ENCODE data around the gene WASHC4. TPM values are rescaled to one million over a fixed set of nuclear protein-coding genes. Genes with fewer than 3 reads are reported as not detected.

The WASHC4 gene
- 96.8 TPM for total RNA-seq

DNA sequence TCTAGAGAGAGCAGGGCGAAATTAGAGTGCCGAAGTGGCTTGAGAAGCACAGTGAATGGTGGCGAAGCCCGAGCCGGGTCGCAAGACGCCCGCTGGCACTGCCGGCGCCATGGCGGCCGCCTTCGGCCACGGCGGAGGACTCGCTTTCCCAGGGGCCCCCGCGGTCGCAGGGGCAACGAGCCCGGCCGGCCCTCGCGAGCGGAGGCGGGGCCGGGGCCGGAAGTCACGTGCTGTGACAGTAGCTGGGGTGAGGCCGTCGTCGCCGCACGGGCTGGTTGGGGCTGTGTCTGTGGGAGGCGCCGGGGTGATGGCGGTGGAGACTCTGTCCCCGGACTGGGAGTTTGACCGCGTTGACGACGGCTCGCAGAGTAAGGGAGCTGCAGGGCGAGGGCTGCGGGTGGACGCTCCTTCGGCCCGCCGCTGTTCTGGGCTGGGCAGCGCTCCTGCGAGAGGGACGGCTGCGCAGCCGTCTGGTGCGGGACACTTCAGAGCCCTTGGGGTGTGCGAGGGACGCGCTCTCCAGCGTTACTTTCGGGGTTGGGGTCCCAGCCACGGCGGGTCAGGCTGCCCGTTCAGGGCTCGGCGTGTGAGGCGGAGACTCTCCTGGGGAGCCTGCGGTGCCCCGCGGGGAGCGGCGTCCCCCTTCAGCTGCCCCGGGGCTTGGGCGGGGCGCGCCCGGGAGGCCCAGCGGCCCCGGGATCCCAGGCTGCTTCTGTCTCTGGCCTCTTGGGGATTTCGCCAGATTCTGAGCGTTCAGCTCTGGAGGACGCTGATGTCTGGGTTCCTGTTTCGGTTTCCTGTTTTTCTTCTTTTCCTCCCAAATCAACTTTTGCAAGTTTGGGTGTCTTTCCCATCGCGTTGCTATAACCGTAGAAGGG is at the start of gene WASHC4:
Gene WASHC4, plus strand, starts transcription at position 238 of the 878 bp plus-strand sequence. Its CDS starts 70 bp downstream, at position 308.
- DNase-seq: peak; percentile 97

DNA sequence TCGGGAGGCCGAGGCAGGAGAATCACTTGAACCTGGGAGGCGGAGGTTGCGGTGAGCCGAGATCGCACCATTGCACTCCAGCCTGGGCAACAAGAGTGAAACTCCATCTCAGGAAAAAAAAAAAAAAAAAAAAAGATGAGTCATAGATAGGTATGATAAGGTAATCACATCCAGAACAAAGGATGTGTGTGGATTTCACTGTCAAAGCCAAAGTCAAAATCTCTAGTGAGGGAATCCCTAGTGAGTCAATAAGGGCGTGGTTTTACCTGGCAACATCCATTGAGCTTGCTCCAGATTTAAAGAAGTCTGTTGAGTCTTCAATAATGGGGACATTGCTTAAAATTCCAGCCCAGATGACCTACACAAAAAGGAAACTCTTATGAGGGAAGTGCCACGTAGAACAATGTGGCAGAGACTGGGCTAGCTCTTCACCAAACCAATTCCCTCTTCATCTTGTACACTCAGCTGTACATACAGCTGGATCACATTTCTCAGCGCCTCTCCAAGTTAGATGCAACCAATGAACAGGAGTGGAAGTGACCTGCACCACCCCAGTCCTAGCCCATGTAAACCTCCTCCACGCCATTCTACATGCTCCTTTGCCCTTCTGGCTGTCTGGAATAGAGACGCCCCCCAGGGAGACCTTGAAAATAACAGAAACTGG is 46.7 kb upstream of the WASHC4 start:
- DNase-seq: no peak

GRCh38 chr12:105064564-105065178 is 42.9 kb upstream of the WASHC4 start:
- no peak for DNase-seq

GRCh38 chr12:105067511-105068031 is 40.0 kb upstream of the WASHC4 start:
- DNase-seq: peak; percentile 47

DNA sequence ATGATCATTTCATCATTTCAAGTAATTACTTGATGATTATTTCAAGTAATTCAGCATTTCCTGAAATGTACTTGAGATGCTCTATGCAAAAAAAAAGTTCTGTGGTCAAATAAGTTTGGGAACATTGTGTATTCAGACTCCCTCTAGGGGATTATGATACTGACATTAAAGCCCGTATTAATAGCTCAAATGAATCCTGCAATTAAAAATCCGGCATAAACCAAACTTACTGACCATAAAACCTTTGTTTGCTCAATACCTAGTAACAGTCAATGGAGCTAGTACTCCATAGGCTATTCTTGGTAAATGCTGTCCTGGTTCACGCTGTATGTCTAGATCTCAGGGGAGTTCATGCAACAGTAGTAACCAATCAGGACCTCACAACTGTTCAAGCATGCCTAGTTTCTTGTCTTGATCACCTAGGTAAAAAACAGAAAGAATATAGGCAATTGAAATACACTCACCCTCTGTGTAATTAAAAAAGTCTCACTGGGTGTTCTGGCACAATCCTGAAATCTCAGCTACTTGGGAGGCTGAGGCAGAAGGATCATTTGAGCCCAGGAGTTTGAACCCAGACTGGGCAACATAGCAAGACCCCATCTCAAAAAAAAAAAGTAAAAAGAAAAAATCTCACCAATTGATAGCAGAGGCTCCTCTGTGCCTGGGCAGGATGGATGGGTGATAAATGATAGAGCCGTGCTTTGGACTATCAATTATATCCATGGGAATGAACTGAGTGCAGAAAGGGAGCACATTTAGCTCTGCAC is 37.4 kb upstream of the WASHC4 start:
- DNase-seq: no peak

DNA sequence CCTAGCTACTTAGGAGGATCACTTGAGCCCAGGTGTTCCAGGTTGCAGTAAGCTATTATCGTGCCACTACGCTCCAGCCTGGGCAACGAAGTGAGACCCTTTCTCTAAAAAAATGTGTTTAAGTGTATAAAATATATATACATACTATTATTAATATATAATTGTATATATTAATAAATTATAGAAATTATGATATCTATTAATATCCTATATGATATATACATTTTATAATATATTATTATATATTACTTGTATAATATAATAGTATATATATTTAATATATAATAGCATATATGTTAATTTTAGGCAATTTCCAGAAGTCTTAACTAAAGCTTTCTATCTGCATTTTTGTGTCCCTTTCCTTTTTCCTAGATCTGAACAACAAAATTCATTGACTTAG is 35.5 kb upstream of the WASHC4 start:
- DNase-seq: no peak

DNA sequence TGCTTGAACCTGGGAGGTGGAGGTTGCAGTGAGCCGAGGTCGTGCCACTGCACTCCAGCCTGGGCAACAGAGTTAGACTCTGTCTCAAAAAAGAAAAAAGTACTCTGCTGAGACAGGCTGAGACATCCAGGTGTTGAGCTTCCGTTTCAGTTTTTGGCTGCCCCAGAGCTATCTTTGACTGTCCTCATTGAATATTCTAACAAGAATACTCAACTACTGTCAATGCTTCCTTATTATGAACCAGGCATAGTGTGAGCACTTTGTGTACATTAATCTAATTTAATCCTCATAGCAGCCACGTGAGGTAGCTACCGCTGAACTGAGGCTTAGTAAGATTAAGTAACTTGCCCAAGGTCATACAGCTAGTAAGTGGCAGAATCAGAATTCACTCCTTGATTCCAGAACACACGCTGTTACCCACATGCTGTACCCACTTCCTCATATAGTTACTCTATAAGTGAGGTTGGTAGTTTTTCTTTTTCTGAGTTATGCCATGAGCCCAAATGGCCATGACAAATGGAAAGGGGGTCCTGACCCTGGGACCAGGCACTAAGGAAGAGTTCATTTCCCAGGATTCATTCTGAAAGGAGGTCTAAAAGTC is 34.5 kb upstream of the WASHC4 start:
- no peak for DNase-seq

GRCh38 chr12:105076098-105076497 is 31.4 kb upstream of the WASHC4 start:
- no peak for DNase-seq

GRCh38 chr12:105076913-105077312 is 30.6 kb upstream of the WASHC4 start:
- DNase-seq: no peak

DNA sequence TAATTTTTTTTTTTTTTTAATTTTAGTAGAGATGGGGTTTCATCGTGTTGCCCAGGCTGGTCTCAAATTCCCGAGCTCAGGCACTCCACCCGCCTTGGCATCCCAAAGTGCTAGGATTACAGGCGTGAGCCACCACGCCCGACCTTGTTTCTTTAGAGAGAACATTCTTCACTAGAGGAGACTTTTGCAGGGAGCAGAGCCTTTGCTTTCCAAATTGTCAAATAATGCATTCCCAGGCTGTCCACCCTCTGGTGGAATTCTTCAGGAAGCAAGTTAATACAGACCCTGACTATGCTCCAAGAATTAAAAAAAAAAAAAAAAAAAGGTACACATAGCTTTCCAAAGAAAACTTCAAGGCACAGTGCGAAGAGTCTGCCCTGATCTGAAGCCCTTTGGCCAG is 30.1 kb upstream of the WASHC4 start:
- DNase-seq: no peak

- no peak for DNase-seq
These were observed 28.6 kb upstream of the WASHC4 start for GRCh38 chr12:105078712-105079570.

DNA sequence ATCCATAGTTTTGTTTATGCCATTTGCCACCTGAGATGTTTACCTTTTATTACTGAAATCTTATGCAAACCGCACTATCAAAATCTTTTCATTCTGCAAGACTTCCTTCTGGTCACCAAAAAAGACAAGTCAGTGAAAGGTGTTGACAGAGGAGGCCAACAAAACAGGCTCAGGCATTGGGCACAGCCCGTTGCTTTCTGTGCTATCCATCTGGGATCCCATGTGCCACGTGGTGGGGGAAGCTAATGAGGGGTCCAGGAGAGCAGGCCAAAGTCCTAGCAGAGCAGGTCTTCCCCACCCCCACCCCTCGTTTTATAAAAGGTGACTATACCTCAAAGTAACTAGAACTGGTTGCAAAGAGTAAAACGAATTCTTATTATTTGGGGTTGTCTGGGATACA is 24.5 kb upstream of the WASHC4 start:
- no peak for DNase-seq

DNA sequence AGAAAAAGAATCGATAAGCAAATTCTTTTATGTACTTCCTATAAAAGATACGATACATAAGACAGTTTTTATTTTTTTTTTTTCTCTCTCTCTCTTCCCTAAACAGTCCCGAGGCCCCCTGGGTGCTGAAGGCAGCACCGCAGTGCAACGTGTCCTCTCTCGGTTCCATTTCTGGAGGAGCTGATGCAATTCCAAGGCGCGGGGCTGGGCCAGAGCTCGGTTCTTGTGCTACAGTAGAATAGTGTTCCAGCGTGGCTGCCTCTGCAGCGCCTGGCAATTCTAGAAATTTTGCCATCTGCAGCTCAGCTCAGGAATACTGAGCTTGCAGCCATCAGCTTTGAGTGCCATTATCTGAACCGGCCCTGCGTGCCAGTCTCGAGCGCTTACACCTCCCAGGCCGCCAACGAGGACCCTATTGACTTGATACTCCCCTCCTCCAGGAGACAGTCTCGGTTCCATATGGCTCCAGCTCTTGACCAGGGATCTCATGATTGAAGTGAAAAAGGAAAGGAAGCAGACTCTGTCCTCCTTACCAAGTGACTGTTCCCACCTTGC is 23.9 kb upstream of the WASHC4 start:
- DNase-seq: peak; percentile 44

GRCh38 chr12:105084251-105085250 is 23.0 kb upstream of the WASHC4 start, which contains the start of gene ALDH1L2:
Gene ALDH1L2, minus strand, starts transcription at chr12:105084458. Its CDS starts 22 bp downstream, at chr12:105084436.
- DNase-seq: peak; percentile 75

GRCh38 chr12:105085501-105085900 is 22.0 kb upstream of the WASHC4 start:
- DNase-seq: no peak

DNA sequence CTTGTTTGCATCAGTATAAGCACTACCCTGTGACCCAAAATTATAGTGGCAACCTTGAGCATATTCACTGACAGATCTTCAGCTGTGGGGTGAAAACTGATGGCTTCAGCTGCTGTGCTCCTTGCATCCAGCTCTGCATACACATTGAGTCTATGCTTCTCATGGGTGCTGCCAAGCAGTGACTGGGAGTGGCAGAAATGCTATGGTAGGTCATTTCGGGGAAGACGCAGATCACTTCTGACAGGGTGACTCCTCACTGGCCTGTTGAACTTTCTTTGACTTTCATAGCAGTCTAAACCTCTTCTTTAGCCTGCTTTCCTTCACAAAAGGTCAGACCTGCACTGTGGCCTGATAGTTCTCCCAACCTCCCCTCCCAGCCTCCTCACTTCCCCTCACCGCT is 17.7 kb upstream of the WASHC4 start:
- DNase-seq: no peak

DNA sequence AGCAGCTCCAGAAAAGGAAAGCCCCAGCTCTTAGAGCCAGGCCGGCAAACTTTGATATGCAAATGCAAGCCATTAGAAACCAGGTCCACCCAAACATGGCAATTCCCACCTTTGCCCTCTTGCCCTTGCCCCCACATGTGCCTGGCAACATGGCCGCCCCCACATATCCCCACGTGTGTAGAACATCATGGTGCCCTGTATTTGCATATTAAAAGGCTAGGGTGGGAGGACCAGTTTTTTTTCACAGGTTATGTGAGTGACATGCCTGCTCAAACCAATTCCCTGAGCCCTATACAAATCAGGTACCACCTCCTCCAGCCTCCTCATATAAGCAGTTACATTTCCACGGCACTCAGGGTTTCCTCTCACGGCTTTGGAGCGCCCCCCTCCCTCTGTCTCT is 17.2 kb upstream of the WASHC4 start:
- no peak for DNase-seq

DNA sequence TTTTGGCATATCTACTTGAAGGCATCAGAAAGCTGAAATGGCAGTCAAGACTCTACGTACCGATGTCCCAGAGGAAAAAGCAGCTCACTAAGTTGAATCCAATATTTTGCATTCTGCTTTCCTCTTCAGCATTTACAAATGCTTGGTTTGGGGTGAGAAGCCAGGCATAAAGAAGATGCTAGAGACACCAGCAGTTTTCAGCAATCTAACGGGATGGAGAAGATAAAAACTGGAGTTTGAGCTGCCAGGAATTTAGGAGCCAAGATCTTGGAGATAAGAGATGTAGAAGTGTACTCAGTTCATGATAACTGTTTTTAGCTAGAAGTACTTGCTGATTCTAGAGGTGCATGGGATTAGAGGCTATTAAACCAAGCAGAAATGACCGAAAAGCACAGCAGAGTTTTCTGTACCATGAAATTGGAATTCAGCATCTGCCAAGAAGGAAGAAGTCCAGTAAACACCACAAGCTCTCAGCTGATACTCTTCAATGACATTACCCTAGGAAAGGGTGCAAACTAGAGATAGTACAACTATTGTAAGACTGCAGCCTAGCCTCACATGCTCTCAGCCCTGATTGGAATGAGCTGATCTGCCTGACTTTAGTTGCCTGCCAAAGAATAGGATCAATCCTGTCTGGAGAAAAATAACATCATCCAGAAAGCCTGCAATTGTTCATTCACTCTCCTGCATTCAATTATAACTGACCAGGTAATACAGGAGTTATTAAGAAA is 15.9 kb upstream of the WASHC4 start:
- DNase-seq: no peak
